Liver (tissue), 9 donors: ENCODE results near the gene SLC17A7. TPM values are rescaled to one million over a fixed set of nuclear protein-coding genes. Genes with fewer than 3 reads are reported as not detected.
A peak's percentile ranks its signal among the peaks of the same experiment; 100 is the strongest.

Experiments used
- DNase-seq: peaks from one replicate; pipeline ENCODE4 v3.0.0-alpha.2; 2017; ENCODE audit warnings: low spot score
- H3K27ac ChIP-seq, 2 donors: one replicate each; pipeline ENCODE4 v1.7.0; 2013; ENCODE audit warnings: inconsistent platforms in 2 of 2, low read length in 2 of 2, control low read depth in 1 of 2, low read depth in 1 of 2, mild to moderate bottlenecking in 1 of 2
- H3K27me3 ChIP-seq, 4 donors: one replicate each; pipeline versions ENCODE4 v1.6.1 to v1.7.0; 2013; ENCODE audit warnings: low read length in 3 of 4, inconsistent platforms in 1 of 4, mild to moderate bottlenecking in 1 of 4, moderate library complexity in 1 of 4; ENCODE audit not compliant: control insufficient read depth in 4 of 4, insufficient read depth in 4 of 4
- H3K36me3 ChIP-seq, 4 donors: one replicate each; pipeline versions ENCODE4 v1.6.1 to v1.7.0; 2013; ENCODE audit warnings: low read length in 3 of 4, mild to moderate bottlenecking in 3 of 4, low read depth in 1 of 4, moderate library complexity in 1 of 4; ENCODE audit not compliant: control insufficient read depth in 4 of 4, insufficient read depth in 3 of 4
- H3K4me1 ChIP-seq, 4 donors: one replicate each; pipeline versions ENCODE4 v1.6.1 to v1.7.0; 2013; ENCODE audit warnings: low read length in 3 of 4, mild to moderate bottlenecking in 3 of 4, moderate library complexity in 1 of 4; ENCODE audit not compliant: control insufficient read depth in 4 of 4, insufficient read depth in 4 of 4
- H3K4me3 ChIP-seq, 3 donors: one replicate each; pipeline versions ENCODE4 v1.6.1 to v1.7.0; 2013; ENCODE audit warnings: low read length in 3 of 3, control low read depth in 1 of 3, low read depth in 1 of 3, mild to moderate bottlenecking in 1 of 3
- H3K9ac ChIP-seq, 2 donors: one replicate each; pipeline ENCODE4 v1.7.0; 2013; ENCODE audit warnings: low read length in 2 of 2, mild to moderate bottlenecking in 2 of 2, moderate library complexity in 2 of 2, control low read depth in 1 of 2, low read depth in 1 of 2
- H3K9me3 ChIP-seq, 4 donors: one replicate each; pipeline versions ENCODE4 v1.6.1 to v1.7.0; 2013; ENCODE audit warnings: low read length in 3 of 4; ENCODE audit not compliant: control insufficient read depth in 4 of 4
- CTCF ChIP-seq: fragments of 150-350 bp; IDR thresholded peaks from 2 replicates; pipeline ENCODE4 v1.5.1; 2017; ENCODE audit warnings: improper control_type of control experiment, low read depth, low read length; ENCODE audit not compliant: missing input control
- EGR1 ChIP-seq, 2 donors: IDR thresholded peaks; 2 replicates each; pipeline ENCODE4 v1.6.1; 2016 to 2018; ENCODE audit warnings: antibody characterized with exemption in 2 of 2, low read depth in 2 of 2
- FOXA1 ChIP-seq: IDR thresholded peaks from 2 replicates; pipeline ENCODE4 v1.6.1; 2016; ENCODE audit warnings: antibody characterized with exemption
- FOXA2 ChIP-seq: IDR thresholded peaks from 2 replicates; pipeline ENCODE4 v1.6.1; 2016; ENCODE audit warnings: antibody characterized with exemption
- GABPA ChIP-seq, 2 donors: IDR thresholded peaks in 1 of 2; conservative IDR thresholded peaks in 1 of 2; 2 replicates each; pipeline ENCODE4 v1.6.1; 2016; ENCODE audit warnings: antibody characterized with exemption in 2 of 2, mild to moderate bottlenecking in 1 of 2, moderate library complexity in 1 of 2
- HNF4A ChIP-seq, 2 donors: conservative IDR thresholded peaks; 2 replicates each; pipeline ENCODE4 v1.6.1; 2016; ENCODE audit warnings: antibody characterized with exemption in 2 of 2, mild to moderate bottlenecking in 2 of 2
- HNF4G ChIP-seq: IDR thresholded peaks from 2 replicates; pipeline ENCODE4 v1.6.1; 2016; ENCODE audit warnings: antibody characterized with exemption
- JUND ChIP-seq, 2 donors: IDR thresholded peaks; 2 replicates each; pipeline ENCODE4 v1.6.1; 2016; ENCODE audit warnings: antibody characterized with exemption in 2 of 2
- NR2F2 ChIP-seq: IDR thresholded peaks from 2 replicates; pipeline ENCODE4 v1.6.1; 2016; ENCODE audit warnings: antibody characterized with exemption
- RAD21 ChIP-seq, 2 donors: IDR thresholded peaks; 2 replicates each; pipeline ENCODE4 v1.6.1; 2016; ENCODE audit warnings: antibody characterized with exemption in 2 of 2, mild to moderate bottlenecking in 2 of 2
- RXRA ChIP-seq, 2 donors: IDR thresholded peaks; 2 replicates each; pipeline ENCODE4 v1.6.1; 2017 to 2018; ENCODE audit warnings: antibody characterized with exemption in 2 of 2, mild to moderate bottlenecking in 1 of 2
- SP1 ChIP-seq: IDR thresholded peaks from 2 replicates; pipeline ENCODE4 v1.6.1; 2018; ENCODE audit warnings: antibody characterized with exemption, mild to moderate bottlenecking
- TAF1 ChIP-seq: conservative IDR thresholded peaks from 2 replicates; pipeline ENCODE4 v1.6.1; 2016; ENCODE audit warnings: antibody characterized with exemption, mild to moderate bottlenecking
- YY1 ChIP-seq: IDR thresholded peaks from 2 replicates; pipeline ENCODE4 v1.6.1; 2016; ENCODE audit warnings: antibody characterized with exemption, mild to moderate bottlenecking
- ZBTB33 ChIP-seq: IDR thresholded peaks from 2 replicates; pipeline ENCODE4 v1.6.1; 2016; ENCODE audit warnings: antibody characterized with exemption
- WGBS: extraction: QIAGEN DNeasy Blood & Tissue Kit; methylation state at CpG from one replicate; pipeline ENCODE4 v1.1.7; 2013; 5-methylcytosine and 5-hydroxymethylcytosine counted together
- polyA plus RNA-seq, 2 donors: library from polyadenylated mRNA; stranded (reverse) in 1 of 2; unstranded in 1 of 2; fragments of 200-250 nt in 1 of 2; fragments of >200 nt in 1 of 2; fragmentation: Nextera tagmentation in 1 of 2; extraction: Ambion mirVana in 1 of 2; gene quantifications; one replicate each; pipeline versions ENCODE4 v1.2.1 to v1.2.3, GENCODE V29; 2013 to 2015
- total RNA-seq, 2 donors: library from RNA; depleted of rRNA; stranded (reverse); fragments of >200 nt; gene quantifications; one replicate each; pipeline ENCODE4 v1.2.3, GENCODE V29; 2014
- TF ChIP-seq, protein P1 (sequence below): IDR thresholded peaks from 2 replicates; pipeline ENCODE4 v1.6.1; 2016; ENCODE audit warnings: antibody characterized with exemption
- TF ChIP-seq, protein P2 (sequence below): IDR thresholded peaks from 2 replicates; pipeline ENCODE4 v1.6.1; 2016; ENCODE audit warnings: antibody characterized with exemption
- TF ChIP-seq, protein P3 (sequence below): IDR thresholded peaks from 2 replicates; pipeline ENCODE4 v1.6.1; 2016; ENCODE audit warnings: antibody characterized with exemption, mild to moderate bottlenecking
- donor health status: healthy.
- donor health status: healthy.
- donor health status: healthy.
- donor health status: healthy.
- donor health status: healthy.

Gene SLC17A7
- total and polyA plus RNA-seq, 4 donors, result 0.06 to 0.08 TPM; not detected in 2

GRCh38 chr19:49443366-49444099, 2.2 kb upstream of the SLC17A7 start:
- Histone ChIP-seq H3K4me1 (peaks cover 0 to 8% (median 3%) of the 10 kb centered on the region in 4 donors), H3K9ac (no peak overlapping the region), H3K36me3 (peaks cover 0 to 7% (median 5%) of the 10 kb centered on the region in 4 donors), H3K9me3 (no peaks in the 10 kb centered on the region), H3K27me3 (peaks cover 0 to 2% (median 0%) of the 10 kb centered on the region in 4 donors), H3K4me3 (peak overlapping the region; percentile 60 to 73 (median 65)), H3K27ac (peak overlapping the region; percentile 28 to 56)
- TF ChIP-seq RAD21 (IDR thresholded peaks at IDR 0.05) (peak; percentile 72 to 74), FOXA2 (no peak), RXRA (IDR thresholded peaks at IDR 0.05) (no peak), ZBTB33 (no peak), FOXA1 (no peak), NR2F2 (no peak), CTCF (peak; percentile 85), YY1 (no peak), HNF4A (conservative IDR thresholded peaks at IDR 0.05) (no peak), SP1 (peak; percentile 6), EGR1 (IDR thresholded peaks at IDR 0.05; ENCODE audit: low read depth in 2 of 2) (peak; percentile 87 to 89), GABPA (IDR thresholded peaks at IDR 0.05 in 1 of 2, conservative IDR thresholded peaks at IDR 0.05 in 1 of 2) (no peak), TAF1 (no peak), JUND (IDR thresholded peaks at IDR 0.05) (no peak), HNF4G (no peak)
- TF ChIP-seq, protein P1, sequence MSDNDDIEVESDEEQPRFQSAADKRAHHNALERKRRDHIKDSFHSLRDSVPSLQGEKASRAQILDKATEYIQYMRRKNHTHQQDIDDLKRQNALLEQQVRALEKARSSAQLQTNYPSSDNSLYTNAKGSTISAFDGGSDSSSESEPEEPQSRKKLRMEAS, result no peak
- TF ChIP-seq, protein P2, sequence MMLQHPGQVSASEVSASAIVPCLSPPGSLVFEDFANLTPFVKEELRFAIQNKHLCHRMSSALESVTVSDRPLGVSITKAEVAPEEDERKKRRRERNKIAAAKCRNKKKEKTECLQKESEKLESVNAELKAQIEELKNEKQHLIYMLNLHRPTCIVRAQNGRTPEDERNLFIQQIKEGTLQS, result no peak
- TF ChIP-seq, protein P3, sequence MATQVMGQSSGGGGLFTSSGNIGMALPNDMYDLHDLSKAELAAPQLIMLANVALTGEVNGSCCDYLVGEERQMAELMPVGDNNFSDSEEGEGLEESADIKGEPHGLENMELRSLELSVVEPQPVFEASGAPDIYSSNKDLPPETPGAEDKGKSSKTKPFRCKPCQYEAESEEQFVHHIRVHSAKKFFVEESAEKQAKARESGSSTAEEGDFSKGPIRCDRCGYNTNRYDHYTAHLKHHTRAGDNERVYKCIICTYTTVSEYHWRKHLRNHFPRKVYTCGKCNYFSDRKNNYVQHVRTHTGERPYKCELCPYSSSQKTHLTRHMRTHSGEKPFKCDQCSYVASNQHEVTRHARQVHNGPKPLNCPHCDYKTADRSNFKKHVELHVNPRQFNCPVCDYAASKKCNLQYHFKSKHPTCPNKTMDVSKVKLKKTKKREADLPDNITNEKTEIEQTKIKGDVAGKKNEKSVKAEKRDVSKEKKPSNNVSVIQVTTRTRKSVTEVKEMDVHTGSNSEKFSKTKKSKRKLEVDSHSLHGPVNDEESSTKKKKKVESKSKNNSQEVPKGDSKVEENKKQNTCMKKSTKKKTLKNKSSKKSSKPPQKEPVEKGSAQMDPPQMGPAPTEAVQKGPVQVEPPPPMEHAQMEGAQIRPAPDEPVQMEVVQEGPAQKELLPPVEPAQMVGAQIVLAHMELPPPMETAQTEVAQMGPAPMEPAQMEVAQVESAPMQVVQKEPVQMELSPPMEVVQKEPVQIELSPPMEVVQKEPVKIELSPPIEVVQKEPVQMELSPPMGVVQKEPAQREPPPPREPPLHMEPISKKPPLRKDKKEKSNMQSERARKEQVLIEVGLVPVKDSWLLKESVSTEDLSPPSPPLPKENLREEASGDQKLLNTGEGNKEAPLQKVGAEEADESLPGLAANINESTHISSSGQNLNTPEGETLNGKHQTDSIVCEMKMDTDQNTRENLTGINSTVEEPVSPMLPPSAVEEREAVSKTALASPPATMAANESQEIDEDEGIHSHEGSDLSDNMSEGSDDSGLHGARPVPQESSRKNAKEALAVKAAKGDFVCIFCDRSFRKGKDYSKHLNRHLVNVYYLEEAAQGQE, result no peak
- under 1% methylated on average over 47 of the region's 47 CpGs for WGBS
- peak; percentile 92 for DNase-seq
